Skeletal muscle tissue (tissue), 4 donors: ENCODE results near the gene ERC1. TPM values are rescaled to one million over a fixed set of nuclear protein-coding genes. Genes with fewer than 3 reads are reported as not detected.
"Not testable (repeated sequence)": the region's sequence is repeated elsewhere in the genome, so short reads cannot be mapped to it uniquely, and the experiment has no call there.

Experiments used
- H3K27ac ChIP-seq: one replicate; pipeline ENCODE4 v1.7.0; 2013; ENCODE audit warnings: mild to moderate bottlenecking, low read depth, low read length, inconsistent platforms
- H3K27me3 ChIP-seq, 3 donors: one replicate each; pipeline ENCODE4 v1.7.0; 2013; ENCODE audit warnings: low read length in 3 of 3; ENCODE audit not compliant: control insufficient read depth in 3 of 3, insufficient read depth in 3 of 3
- H3K36me3 ChIP-seq, 3 donors: one replicate each; pipeline ENCODE4 v1.7.0; 2013; ENCODE audit warnings: low read length in 3 of 3; ENCODE audit not compliant: control insufficient read depth in 3 of 3, insufficient read depth in 3 of 3
- H3K4me1 ChIP-seq, 3 donors: one replicate each; pipeline ENCODE4 v1.7.0; 2013; ENCODE audit warnings: low read length in 3 of 3, mild to moderate bottlenecking in 3 of 3; ENCODE audit not compliant: control insufficient read depth in 3 of 3, insufficient read depth in 3 of 3
- H3K4me3 ChIP-seq, 3 donors: one replicate each; pipeline ENCODE4 v1.7.0; 2013; ENCODE audit warnings: low read length in 3 of 3
- H3K9ac ChIP-seq, 3 donors: one replicate each; pipeline ENCODE4 v1.7.0; 2013; ENCODE audit warnings: low read length in 3 of 3, mild to moderate bottlenecking in 3 of 3, moderate library complexity in 2 of 3, low read depth in 1 of 3
- H3K9me3 ChIP-seq, 3 donors: one replicate each; pipeline ENCODE4 v1.7.0; 2013; ENCODE audit warnings: low read length in 3 of 3; ENCODE audit not compliant: control insufficient read depth in 3 of 3
- total RNA-seq: library from RNA; depleted of rRNA; stranded (reverse); fragments of >200 nt; gene quantifications from one replicate; pipeline ENCODE4 v1.2.3, GENCODE V29; 2014
- donor health status: Osteomylitis.

Gene ERC1
- total RNA-seq, 1 donor from 2014 or later: 56.9 TPM

GRCh38 chr12:1204581-1205121, 213.6 kb downstream of the ERC1 start:
- H3K27ac ChIP-seq: peak overlapping the region; percentile 52
- no peaks in the 10 kb centered on the region for H3K4me1 ChIP-seq
- H3K9me3 ChIP-seq: no peaks in the 10 kb centered on the region
- no peaks in the 10 kb centered on the region for H3K27me3 ChIP-seq
- H3K36me3 ChIP-seq: no peaks in the 10 kb centered on the region
- peak overlapping the region; percentile 15 to 62 (median 49) for H3K4me3 ChIP-seq
- peak overlapping the region; percentile 34 to 58 (median 36) for H3K9ac ChIP-seq

GRCh38 chr12:1205512-1206060, 214.6 kb downstream of the ERC1 start:
- H3K9me3 ChIP-seq: no peaks in the 10 kb centered on the region
- H3K27me3 ChIP-seq: no peaks in the 10 kb centered on the region
- H3K27ac ChIP-seq: peak overlapping the region; percentile 13
- H3K9ac ChIP-seq: no peak overlapping the region
- H3K36me3 ChIP-seq: no peaks in the 10 kb centered on the region
- no peaks in the 10 kb centered on the region for H3K4me1 ChIP-seq
- H3K4me3 ChIP-seq: no peak overlapping the region

GRCh38 chr12:1206118-1206734, 215.2 kb downstream of the ERC1 start:
- no peak overlapping the region for H3K4me3 ChIP-seq
- H3K9me3 ChIP-seq: no peaks in the 10 kb centered on the region
- no peaks in the 10 kb centered on the region for H3K27me3 ChIP-seq
- no peak overlapping the region for H3K9ac ChIP-seq
- H3K4me1 ChIP-seq: no peaks in the 10 kb centered on the region
- no peaks in the 10 kb centered on the region for H3K36me3 ChIP-seq
- peak overlapping the region; percentile 13 for H3K27ac ChIP-seq

- no peak overlapping the region for H3K4me3 ChIP-seq
- H3K27ac ChIP-seq: no peak overlapping the region
- H3K9me3 ChIP-seq: no peaks in the 10 kb centered on the region
- H3K9ac ChIP-seq: no peak overlapping the region
- H3K27me3 ChIP-seq: no peaks in the 10 kb centered on the region
- H3K4me1 ChIP-seq: no peaks in the 10 kb centered on the region
- no peaks in the 10 kb centered on the region for H3K36me3 ChIP-seq
These were observed 216.3 kb downstream of the ERC1 start for GRCh38 chr12:1207276-1207675.

DNA sequence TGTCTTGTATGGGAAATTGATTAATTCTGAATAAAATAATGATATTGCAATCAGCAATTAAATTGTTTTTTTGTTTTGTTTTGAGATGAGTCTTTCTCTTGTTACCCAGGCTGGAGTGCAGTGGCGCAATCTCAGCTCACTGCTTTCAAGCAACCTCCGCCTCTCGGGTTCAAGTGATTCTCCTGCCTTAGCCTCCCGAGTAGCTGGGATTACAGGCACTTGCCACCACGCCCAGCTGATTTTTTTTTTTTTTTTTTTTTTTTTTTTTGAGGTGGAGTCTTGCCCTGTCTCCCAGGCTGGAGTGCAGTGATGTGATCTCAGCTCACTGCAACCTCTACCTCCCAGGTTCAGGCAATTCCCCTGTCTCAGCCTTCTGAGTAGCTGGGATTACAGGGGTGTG, 217.7 kb downstream of the ERC1 start:
- H3K27ac ChIP-seq, H3K27me3 ChIP-seq, H3K4me3 ChIP-seq, H3K36me3 ChIP-seq, H3K4me1 ChIP-seq, H3K9me3 ChIP-seq, H3K9ac ChIP-seq: not testable (repeated sequence)

- no peaks in the 10 kb centered on the region for H3K36me3 ChIP-seq
- no peak overlapping the region for H3K27ac ChIP-seq
- no peaks in the 10 kb centered on the region for H3K9me3 ChIP-seq
- no peaks in the 10 kb centered on the region for H3K27me3 ChIP-seq
- H3K4me3 ChIP-seq: no peak overlapping the region
- no peak overlapping the region for H3K9ac ChIP-seq
- peaks cover 3 to 6% (median 6%) of the 10 kb centered on the region in 3 donors for H3K4me1 ChIP-seq
These were observed 221.5 kb downstream of the ERC1 start for GRCh38 chr12:1212526-1212925.

- Histone ChIP-seq H3K36me3 (no peaks in the 10 kb centered on the region), H3K9me3 (no peaks in the 10 kb centered on the region), H3K27me3 (no peaks in the 10 kb centered on the region), H3K4me3 (no peak overlapping the region), H3K27ac (no peak overlapping the region), H3K9ac (no peak overlapping the region), H3K4me1 (peaks cover 8 to 12% (median 11%) of the 10 kb centered on the region in 3 donors)
These were observed 222.2 kb downstream of the ERC1 start for GRCh38 chr12:1213205-1213604.

- no peaks in the 10 kb centered on the region for H3K36me3 ChIP-seq
- no peak overlapping the region for H3K27ac ChIP-seq
- H3K4me3 ChIP-seq: no peak overlapping the region
- H3K9me3 ChIP-seq: no peaks in the 10 kb centered on the region
- no peak overlapping the region for H3K9ac ChIP-seq
- peaks cover 10 to 15% (median 11%) of the 10 kb centered on the region in 3 donors for H3K4me1 ChIP-seq
- H3K27me3 ChIP-seq: no peaks in the 10 kb centered on the region
These were observed 222.7 kb downstream of the ERC1 start for GRCh38 chr12:1213618-1214205.

DNA sequence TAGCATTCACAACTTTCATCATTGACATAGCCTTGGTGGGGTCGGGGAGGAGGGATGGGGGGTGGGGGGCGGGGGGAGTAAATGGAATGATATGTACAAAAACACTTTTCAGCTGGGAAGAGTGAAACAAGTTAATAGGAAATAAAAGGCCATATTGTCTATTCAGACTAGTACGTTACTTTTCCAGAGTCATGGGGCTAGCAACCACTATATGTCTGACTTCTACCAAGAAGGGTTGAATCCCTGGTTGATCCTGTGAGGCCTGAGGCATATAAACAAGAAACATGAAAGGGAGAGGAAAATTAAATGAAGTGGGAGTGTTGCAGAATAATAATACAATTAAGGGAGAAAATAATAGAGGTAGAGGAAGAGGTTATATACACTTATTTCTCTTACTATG, 225.5 kb downstream of the ERC1 start:
- H3K4me3 ChIP-seq: no peak overlapping the region
- H3K36me3 ChIP-seq: no peaks in the 10 kb centered on the region
- H3K9ac ChIP-seq: no peak overlapping the region
- no peaks in the 10 kb centered on the region for H3K9me3 ChIP-seq
- H3K27me3 ChIP-seq: no peaks in the 10 kb centered on the region
- H3K27ac ChIP-seq: peak overlapping the region; percentile 25
- peaks cover 11 to 15% (median 15%) of the 10 kb centered on the region in 3 donors for H3K4me1 ChIP-seq

DNA sequence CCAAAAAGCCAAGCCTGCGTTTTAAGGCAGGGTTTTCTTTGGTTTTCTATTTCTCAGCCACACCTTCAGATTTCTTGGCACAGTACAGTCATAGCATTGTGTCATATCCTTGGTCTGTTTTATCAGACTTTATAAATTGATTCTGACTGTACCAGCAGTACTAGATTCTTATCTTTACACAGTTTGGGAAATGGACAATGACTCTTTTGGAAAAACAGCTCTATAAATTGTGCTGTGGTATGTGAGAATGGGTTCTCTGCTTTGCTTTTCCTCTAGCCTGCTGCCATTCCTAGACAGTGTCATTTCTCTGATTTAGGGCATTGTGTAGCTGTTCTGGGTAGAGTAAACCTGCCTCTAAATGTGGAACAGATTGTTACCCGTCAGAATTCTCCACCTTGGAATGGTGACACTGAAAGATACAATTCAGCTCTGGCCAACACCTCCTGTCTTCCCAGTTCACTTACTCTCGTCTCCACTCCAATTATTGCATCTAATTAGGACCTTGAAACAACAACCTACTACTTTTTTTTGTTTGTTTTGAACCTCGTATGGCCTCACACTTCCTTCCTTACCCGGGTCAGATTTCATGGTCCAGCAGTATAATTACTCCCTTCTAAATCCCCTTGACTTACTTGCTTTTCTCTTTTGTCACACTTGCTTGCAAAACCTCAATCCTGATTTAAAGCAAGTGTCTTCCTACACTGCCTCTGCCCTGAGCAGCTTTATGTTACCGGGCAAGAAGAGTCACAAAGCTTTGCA, 226.3 kb downstream of the ERC1 start:
- no peak overlapping the region for H3K9ac ChIP-seq
- H3K36me3 ChIP-seq: no peaks in the 10 kb centered on the region
- H3K27ac ChIP-seq: peak overlapping the region; percentile 52
- no peaks in the 10 kb centered on the region for H3K9me3 ChIP-seq
- H3K27me3 ChIP-seq: no peaks in the 10 kb centered on the region
- H3K4me1 ChIP-seq: peaks cover 11 to 15% (median 15%) of the 10 kb centered on the region in 3 donors
- H3K4me3 ChIP-seq: no peak overlapping the region
